Mesothelial cell of epicardium (in vitro differentiated cells): ENCODE results near the gene STAG2. TPM values are rescaled to one million over a fixed set of nuclear protein-coding genes. Genes with fewer than 3 reads are reported as not detected.
"Not testable (repeated sequence)": the region's sequence is repeated elsewhere in the genome, so short reads cannot be mapped to it uniquely, and the experiment has no call there.

Experiments
- DNase-seq, 2 experiments: peaks; one replicate each; pipeline ENCODE4 v3.0.0; 2021; ENCODE audit warnings: low spot score in 2 of 2; ENCODE audit not compliant: unreplicated experiment in 2 of 2
- H3K27ac Mint-ChIP-seq: 2 replicates; pipeline ENCODE4 v1.8.0; 2021; ENCODE audit warnings: mixed read lengths
- H3K27me3 Mint-ChIP-seq: 2 replicates; pipeline ENCODE4 v1.8.0; 2021; ENCODE audit warnings: low read depth, mixed read lengths
- H3K36me3 Mint-ChIP-seq: 2 replicates; pipeline ENCODE4 v1.8.0; 2021; ENCODE audit warnings: mixed read lengths
- H3K4me1 Mint-ChIP-seq: 2 replicates; pipeline ENCODE4 v1.8.0; 2021; ENCODE audit warnings: mixed read lengths
- H3K4me3 Mint-ChIP-seq: 2 replicates; pipeline ENCODE4 v1.8.0; 2021; ENCODE audit warnings: mild to moderate bottlenecking, moderate library complexity, mixed read lengths
- H3K9me3 Mint-ChIP-seq: 2 replicates; pipeline ENCODE4 v1.8.0; 2021; ENCODE audit warnings: mixed read lengths
- CTCF ChIP-seq: fragments of 200-600 bp; sonication (generic); IDR thresholded peaks from one replicate; pipeline ENCODE4 v1.5.0; 2021; ENCODE audit warnings: antibody characterized with exemption; ENCODE audit not compliant: unreplicated experiment
- total RNA-seq: library from RNA; stranded (reverse); gene quantifications from 3 replicates; pipeline ENCODE4 v1.2.1, GENCODE V29; 2021

The STAG2 gene
- total RNA-seq, 1 donor from 2014 or later, result 57.7 TPM

GRCh38 chrX:123924186-123924585 is 37.3 kb upstream of the STAG2 start:
- no peak for TF ChIP-seq CTCF
- H3K27me3 Mint-ChIP-seq, result no peaks in the 10 kb centered on the region
- no peak for DNase-seq
- no peak overlapping the region for H3K4me3 Mint-ChIP-seq
- no peak overlapping the region for H3K27ac Mint-ChIP-seq
- no peaks in the 10 kb centered on the region for H3K36me3 Mint-ChIP-seq
- H3K4me1 Mint-ChIP-seq, result no peaks in the 10 kb centered on the region
- H3K9me3 Mint-ChIP-seq, result peaks cover 17% of the 10 kb centered on the region

GRCh38 chrX:123927845-123928244 is 33.7 kb upstream of the STAG2 start:
- no peaks in the 10 kb centered on the region for H3K4me1 Mint-ChIP-seq
- H3K9me3 Mint-ChIP-seq, result peaks cover 23% of the 10 kb centered on the region
- DNase-seq, result no peak
- H3K36me3 Mint-ChIP-seq, result peaks cover 4% of the 10 kb centered on the region
- no peak for TF ChIP-seq CTCF
- H3K4me3 Mint-ChIP-seq, result no peak overlapping the region
- H3K27ac Mint-ChIP-seq, result no peak overlapping the region
- no peaks in the 10 kb centered on the region for H3K27me3 Mint-ChIP-seq

- DNase-seq, H3K36me3 Mint-ChIP-seq, H3K4me3 Mint-ChIP-seq, H3K27me3 Mint-ChIP-seq, H3K27ac Mint-ChIP-seq, H3K4me1 Mint-ChIP-seq: not testable (repeated sequence)
- peaks cover 22% of the 10 kb centered on the region for H3K9me3 Mint-ChIP-seq
These were observed 29.5 kb upstream of the STAG2 start for GRCh38 chrX:123932055-123932454.

GRCh38 chrX:123943074-123943473 is 18.4 kb upstream of the STAG2 start:
- Mint-ChIP-seq H3K27ac (no peak overlapping the region), H3K27me3 (no peaks in the 10 kb centered on the region), H3K4me3 (no peak overlapping the region), H3K36me3 (no peaks in the 10 kb centered on the region), H3K9me3 (peaks cover 18% of the 10 kb centered on the region), H3K4me1 (no peaks in the 10 kb centered on the region)
- TF ChIP-seq CTCF, result no peak
- no peak for DNase-seq

GRCh38 chrX:123943488-123943887 is 18.0 kb upstream of the STAG2 start:
- Mint-ChIP-seq H3K27me3 (no peaks in the 10 kb centered on the region), H3K4me3 (no peak overlapping the region), H3K9me3 (peaks cover 18% of the 10 kb centered on the region), H3K4me1 (no peaks in the 10 kb centered on the region), H3K36me3 (no peaks in the 10 kb centered on the region), H3K27ac (no peak overlapping the region)
- no peak for TF ChIP-seq CTCF
- DNase-seq, result no peak

- peaks cover 26% of the 10 kb centered on the region for H3K9me3 Mint-ChIP-seq
- H3K4me1 Mint-ChIP-seq, result no peaks in the 10 kb centered on the region
- no peak for DNase-seq
- H3K4me3 Mint-ChIP-seq, result no peak overlapping the region
- no peaks in the 10 kb centered on the region for H3K27me3 Mint-ChIP-seq
- no peak for TF ChIP-seq CTCF
- H3K36me3 Mint-ChIP-seq, result peaks cover 2% of the 10 kb centered on the region
- no peak overlapping the region for H3K27ac Mint-ChIP-seq
These were observed 11.7 kb upstream of the STAG2 start for GRCh38 chrX:123949846-123950245.
